TTC549 (cell line): ENCODE measurements around the gene PPP6R2.
"Not testable (repeated sequence)": the region's sequence is repeated elsewhere in the genome, so short reads cannot be mapped to it uniquely, and the experiment has no call there.

Experiments
- FAIRE-seq: peaks from 2 replicates; lab custom pipeline; 2012; peaks lifted over from hg19 to GRCh38; lab: Jason Lieb, UNC

PPP6R2 gene

DNA sequence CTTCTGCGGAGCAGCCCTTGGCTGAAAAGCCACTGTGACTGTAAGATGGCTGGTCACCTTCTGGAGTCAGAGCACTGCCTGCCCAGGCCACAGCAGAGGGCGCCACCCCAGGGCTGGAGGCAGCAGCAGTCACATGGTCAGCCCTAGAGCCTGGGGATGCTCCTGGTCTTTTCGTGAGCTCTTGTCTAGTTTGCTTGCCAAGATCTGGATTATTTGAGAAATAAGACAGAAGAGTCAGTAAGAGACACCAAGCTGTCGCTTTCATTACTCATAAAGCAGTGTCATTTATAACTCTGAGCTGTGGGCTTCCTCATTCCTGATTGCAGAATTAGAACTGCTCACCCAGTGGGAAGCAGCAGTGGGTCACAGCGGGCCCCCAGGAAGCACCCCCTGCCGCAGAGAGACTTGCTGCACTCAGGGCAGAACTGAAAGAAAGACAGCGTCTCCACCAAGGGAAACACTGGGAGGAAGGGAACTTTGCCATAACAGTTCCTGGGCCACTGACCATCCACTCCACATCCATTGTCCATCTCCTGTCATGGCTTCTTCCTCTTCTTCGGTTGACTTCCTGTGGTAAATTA is 56.7 kb downstream of the PPP6R2 start:
- FAIRE-seq, result no peak

- FAIRE-seq, result no peak
Measured at GRCh38 chr22:50400406-50400805, 57.3 kb downstream of the PPP6R2 start.

GRCh38 chr22:50400931-50401330 is 57.8 kb downstream of the PPP6R2 start:
- FAIRE-seq, result no peak

DNA sequence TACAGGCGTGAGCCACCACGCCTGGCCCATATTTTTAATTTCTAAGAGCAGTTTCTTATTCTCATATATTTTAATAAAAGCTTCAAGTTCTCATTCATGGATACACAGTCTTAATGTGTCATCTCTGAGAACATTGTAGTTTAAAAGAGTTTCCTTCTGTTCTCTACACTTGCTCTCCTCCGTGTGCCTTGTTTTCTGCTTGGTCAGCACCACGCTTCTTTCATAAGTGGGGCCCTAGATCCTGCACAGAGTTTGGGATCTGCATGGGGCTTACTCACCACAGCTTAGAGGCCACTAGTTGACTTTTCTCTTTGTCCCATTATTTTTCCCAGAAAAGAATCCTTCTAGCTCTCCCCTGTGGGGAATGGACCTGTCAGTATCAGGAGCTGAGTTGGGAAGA is 58.8 kb downstream of the PPP6R2 start:
- no peak for FAIRE-seq

DNA sequence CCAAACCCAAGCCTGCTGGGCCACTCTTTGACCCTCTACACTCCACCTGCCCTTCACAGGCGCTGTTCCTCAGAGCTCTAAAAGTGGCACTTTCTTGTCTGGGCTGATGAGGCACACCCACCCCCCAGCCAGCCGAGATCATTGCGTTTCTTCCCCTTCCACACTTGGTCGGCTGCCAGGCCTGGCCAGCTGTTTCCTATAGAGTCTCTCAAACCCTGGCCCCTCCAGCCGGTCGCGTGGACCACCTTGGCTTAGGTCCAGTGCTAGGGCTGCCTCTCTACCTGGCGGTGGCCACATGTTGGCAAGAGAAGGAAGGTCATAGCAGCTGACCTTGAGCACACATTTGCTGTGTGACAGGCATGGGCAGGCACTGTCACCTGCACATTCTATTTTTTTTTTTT is 60.6 kb downstream of the PPP6R2 start:
- FAIRE-seq, result no peak

DNA sequence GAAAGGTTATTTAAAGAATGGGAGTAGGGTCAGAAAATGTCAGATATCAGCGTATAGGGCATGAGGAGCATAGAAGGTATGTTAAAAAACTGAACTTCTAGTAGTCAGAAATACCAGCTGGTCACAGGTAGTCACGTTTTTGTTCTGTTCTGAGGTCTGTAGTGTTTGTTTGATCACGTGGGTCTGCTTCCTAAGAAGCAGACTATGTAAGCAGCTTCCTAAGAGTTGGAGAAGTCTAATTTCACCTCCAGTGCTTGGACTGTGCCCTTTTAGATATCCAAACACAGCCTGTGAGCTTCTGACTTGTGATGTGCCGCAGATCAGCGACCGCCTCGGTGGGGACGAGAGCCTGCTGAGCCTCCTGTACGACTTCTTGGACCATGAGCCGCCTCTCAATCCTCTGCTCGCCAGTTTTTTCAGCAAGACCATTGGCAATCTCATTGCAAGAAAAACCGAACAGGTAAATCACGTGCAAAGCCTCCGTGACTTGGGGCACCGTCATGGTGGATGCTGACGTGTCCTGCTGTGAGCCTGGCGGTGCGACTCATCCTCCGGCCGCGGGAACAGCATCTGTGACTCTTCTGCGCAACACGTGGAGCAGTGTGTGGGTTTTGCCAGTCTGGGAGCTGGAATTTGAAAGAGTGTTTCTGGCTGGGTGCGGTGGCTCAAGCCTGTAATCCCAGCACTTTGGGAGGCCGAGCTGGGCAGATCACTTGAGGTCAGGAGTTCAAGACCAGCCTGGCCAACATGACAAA is 63.5 kb downstream of the PPP6R2 start:
- no peak for FAIRE-seq

- FAIRE-seq, result no peak
Measured at GRCh38 chr22:50408311-50408710, 65.2 kb downstream of the PPP6R2 start.

DNA sequence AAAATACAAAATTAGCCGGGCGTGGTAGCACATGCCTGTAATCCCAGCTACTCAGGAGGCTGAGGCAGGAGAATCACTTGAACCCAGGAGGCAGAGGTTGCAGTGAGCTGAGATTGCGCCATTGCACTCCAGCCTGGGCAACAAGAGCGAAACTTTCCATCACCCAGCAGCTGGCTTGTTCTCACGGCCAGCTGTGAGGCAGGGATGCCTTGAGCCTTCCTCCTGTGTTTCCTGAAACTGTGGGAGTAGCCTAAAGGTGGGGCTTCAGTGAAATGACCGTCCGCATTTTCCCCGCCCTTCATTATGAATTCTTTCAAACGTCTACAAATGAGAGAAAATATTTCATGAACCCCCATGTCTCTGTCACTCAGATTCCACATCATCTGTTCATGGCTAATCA is 65.8 kb downstream of the PPP6R2 start:
- FAIRE-seq, result not testable (repeated sequence)

- FAIRE-seq, result no peak
Measured at GRCh38 chr22:50414476-50415248, 71.5 kb downstream of the PPP6R2 start.

- FAIRE-seq, result no peak
Measured at GRCh38 chr22:50415426-50415825, 72.3 kb downstream of the PPP6R2 start.

DNA sequence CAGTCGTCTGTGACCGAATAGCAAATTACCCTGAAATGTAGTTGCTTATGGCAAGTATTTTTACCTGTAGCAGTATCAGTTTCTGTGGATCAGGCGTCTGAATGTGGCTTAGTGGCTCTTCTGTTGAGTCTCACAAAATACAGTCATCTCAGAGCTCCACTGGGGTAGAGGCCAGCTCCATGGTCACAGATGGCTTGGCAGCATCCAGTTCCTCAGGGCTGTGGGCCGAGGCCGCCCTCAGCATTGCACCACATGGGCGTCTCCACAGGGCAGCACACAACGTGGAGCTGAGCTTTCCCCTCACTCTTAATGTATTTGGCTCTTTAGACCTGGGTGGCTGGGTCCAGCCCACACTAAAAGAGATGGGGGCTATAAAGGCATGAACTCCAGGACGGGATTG is 73.9 kb downstream of the PPP6R2 start:
- no peak for FAIRE-seq

DNA sequence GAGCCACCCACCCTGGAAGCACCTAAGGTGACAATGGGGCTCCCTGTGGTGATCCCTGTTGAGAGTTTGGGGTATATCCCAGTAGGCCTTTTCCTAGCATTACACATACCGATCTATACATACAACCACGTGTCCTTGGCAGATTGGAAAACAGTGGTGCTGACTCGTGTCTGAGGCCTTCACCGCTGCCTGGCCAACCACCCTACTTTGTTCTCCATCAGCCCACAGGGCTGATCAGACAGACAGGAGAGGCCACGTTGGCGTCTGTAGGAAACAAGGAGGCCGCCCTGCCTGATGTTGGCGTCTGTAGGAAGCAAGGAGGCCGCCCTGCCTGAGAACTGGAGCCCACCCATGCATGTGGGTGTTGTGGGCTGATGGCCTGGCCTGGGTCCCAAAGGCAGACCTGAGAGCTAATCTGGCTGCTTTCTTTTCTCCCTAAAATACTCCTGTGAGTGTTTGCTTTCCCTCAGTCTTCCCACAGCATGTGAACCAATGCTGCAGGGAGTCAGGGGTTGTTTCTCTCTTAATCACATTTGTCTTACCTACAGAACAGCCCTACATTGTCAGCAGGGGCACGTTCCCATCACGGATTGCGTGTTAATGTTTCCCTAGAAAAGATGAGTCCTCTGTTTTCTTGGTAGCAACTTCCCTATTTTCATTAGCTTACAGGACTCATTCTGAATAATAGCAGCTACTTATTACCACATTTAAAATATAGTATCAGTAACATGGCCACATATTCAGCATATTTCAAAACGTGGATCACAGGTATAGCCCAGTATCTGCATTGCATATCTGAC is 74.5 kb downstream of the PPP6R2 start:
- FAIRE-seq, result no peak

DNA sequence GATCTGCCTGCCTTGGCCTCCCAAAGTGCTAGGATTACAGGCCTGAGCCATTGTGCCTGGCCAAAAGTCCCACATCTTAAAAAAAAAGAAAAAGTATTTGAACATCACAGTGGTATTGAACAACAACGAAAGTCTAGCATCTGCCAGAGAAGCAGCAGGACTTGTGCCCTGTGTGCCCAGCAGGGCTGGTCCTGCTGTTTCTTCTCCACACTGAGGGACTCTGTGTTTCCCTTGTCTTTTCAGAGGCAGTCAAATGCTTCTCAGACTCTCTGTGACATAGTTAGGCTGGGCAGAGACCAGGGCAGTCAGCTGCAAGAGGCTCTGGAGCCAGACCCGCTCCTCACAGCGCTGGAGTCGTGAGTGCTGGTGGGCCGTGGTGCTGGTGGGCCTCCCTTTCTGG is 75.5 kb downstream of the PPP6R2 start:
- FAIRE-seq, result no peak

- no peak for FAIRE-seq
Measured at GRCh38 chr22:50419116-50419515, 76.0 kb downstream of the PPP6R2 start.

GRCh38 chr22:50420015-50420414 is 76.9 kb downstream of the PPP6R2 start:
- no peak for FAIRE-seq

DNA sequence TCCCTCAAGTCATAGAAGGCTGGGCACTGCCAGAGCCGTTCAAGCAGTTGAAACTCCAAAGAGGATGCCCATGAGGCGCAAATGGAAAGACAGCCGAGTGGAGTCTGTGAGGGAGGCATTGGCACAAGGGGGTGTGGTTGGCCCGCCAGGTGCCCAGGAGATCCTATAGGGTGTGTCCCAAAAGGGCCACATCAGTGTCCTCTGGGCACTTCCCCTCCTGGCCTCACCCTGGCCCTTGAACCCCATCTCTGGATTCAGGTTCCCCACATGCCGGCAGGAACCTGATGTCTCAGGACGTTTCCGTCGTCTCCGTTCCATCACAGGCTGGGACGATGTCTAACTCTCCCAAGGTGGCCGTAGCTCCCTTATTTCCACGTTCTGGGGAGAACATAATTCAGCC is 77.5 kb downstream of the PPP6R2 start:
- FAIRE-seq, result no peak

DNA sequence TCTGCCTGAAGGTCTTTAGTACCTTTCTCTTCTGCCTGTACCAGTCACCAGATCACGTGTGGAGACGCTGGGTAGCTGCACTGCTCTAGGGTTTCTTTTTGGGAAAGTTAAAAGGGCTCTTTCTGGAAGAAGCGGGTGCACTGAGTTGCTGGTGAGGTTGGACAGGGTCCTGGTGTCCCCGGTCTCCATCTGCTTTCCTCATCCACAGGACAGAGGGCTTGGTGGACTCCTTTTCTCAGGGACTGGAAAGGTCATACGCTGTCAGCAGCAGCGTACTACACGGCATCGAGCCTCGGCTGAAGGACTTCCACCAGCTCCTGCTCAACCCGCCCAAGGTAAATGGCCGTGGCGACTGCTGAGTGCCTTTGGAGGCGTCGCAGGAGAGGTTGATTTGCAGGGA is 78.9 kb downstream of the PPP6R2 start:
- FAIRE-seq, result no peak

DNA sequence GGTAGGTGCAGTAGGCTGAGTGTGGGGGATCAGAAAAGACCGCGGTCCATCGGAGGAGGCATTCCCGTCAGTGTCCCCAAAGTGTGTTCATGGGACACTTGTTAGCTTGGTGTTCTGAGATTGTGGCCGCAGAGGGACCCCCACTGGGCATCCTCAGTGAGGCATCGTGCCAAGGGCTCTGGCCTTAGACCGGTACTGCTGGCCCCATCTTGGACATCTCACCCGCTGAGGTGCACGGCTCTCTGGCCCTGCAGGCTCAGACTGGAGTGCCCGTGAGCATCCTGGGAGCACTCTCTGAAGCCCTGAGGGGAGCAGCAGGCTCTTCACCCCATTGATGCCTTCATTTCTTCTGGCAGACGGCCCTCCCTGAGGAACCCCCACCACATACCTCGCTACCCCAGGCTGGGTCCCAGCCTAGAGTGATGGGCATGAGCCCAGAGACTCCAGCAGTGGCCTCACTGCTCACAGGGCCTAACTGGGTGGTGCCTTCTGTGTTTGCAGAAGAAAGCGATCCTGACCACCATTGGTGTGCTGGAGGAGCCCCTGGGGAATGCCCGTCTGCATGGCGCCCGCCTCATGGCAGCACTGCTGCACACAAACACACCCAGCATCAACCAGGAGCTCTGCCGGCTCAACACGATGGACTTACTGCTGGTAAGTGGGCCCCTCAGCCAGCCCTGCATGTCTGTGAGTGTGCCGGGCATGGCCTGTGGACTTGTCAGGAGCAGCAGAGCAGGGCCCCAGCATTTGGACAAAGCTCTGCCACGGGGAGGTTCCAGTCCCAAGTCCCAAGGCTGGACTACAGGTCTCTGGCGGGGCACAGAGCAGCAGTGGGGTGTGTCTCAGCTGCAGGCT is 80.1 kb downstream of the PPP6R2 start:
- no peak for FAIRE-seq

DNA sequence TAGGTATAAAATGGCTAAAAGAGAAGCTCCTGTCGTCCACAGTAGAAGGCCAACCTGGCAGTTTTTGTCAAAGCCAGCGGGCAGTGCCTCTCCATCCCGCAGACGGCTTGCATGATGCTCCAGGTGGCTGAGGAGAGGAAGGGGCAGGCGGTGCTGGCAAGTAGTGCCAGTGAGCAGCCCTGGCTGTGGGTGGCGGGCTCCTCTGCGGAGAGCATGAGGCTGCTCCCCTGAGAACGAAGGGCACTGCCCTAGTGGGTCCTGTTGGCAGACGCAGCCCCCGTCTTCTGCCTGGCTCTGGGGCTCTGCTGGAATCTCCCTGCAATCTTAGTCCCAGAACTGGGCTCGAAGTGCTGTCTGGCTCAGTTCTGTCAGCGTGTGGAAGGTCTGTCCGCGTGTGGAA is 80.8 kb downstream of the PPP6R2 start:
- no peak for FAIRE-seq

- no peak for FAIRE-seq
Measured at GRCh38 chr22:50425179-50425916, 82.2 kb downstream of the PPP6R2 start.
